Right lobe of liver (tissue), 4 donors: ENCODE data around the gene PHACTR2.
"Not testable (repeated sequence)": the region's sequence is repeated elsewhere in the genome, so short reads cannot be mapped to it uniquely, and the experiment has no call there.

Experiments
- CTCF ChIP-seq, 4 donors: fragments of 200-600 bp in 3 of 4; fragments of 450-650 bp in 1 of 4; IDR thresholded peaks; one replicate each; pipeline versions ENCODE4 v1.5.1 to v1.8.0; 2016 to 2022; ENCODE audit warnings: antibody characterized with exemption in 4 of 4, mild to moderate bottlenecking in 2 of 4
- POLR2A ChIP-seq: fragments of 450-650 bp; IDR thresholded peaks from one replicate; pipeline ENCODE4 v1.6.1; 2017; ENCODE audit warnings: antibody characterized with exemption, mild to moderate bottlenecking
- donor health status: DM: no; HTN: no; CAD: no.
- donor health status: DM: no; HTN: no; CAD: no.
- donor health status: DM: no; HTN: yes; CAD: no.

GRCh38 chr6:143798487-143798886 lies 120.7 kb downstream of the PHACTR2 start:
- TF ChIP-seq CTCF (IDR thresholded peaks at IDR 0.05); POLR2A: not testable (repeated sequence)
